ENCODE results near the gene TENM4.

TENM4 gene

DNA sequence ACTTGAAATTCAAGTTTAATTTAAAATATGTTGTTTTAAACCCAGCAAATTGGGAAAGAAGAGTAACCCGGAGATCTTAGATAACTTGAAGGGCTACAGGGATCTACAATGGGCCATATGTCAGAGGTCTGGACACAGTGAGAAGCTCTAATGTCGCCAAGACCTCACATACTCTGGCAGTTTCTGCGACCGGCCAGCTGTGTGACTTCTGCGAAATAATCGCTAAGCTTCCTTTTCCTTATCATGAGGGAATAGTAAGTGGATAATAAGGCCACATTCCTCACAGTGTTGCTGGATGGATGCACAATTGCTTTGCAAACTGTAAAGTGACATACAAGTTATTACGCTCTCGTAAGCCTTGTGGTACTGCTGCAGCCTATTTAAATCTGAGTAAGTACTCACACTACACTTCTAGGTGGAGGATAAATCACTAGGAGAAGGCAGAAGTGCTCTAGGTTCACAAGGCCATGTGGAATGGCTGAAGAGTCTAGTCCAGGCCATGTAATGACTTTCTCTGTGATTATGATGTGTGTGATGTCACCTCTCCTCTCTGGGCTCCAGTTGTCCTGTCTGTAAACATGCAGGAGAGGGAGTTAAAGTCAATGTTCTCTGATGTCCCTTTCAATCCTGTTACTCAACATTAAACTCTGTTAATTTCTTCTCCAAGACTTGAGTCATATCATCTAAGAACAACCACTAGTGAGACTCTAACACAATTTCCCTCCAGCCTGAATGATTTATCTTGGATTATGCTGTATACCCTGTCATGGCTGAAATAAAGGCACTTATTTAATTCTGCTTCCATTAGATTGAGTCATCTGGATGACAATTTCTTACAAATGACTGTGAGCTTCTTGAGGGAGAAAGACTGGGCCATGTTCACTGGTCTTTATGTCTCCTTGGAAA is 673.5 kb downstream of the TENM4 start:
- DNase-seq (ENCODE audit: low spot score) = no peak
- no peak overlapping the region for H3K27ac ChIP-seq
- TF ChIP-seq, protein P1, sequence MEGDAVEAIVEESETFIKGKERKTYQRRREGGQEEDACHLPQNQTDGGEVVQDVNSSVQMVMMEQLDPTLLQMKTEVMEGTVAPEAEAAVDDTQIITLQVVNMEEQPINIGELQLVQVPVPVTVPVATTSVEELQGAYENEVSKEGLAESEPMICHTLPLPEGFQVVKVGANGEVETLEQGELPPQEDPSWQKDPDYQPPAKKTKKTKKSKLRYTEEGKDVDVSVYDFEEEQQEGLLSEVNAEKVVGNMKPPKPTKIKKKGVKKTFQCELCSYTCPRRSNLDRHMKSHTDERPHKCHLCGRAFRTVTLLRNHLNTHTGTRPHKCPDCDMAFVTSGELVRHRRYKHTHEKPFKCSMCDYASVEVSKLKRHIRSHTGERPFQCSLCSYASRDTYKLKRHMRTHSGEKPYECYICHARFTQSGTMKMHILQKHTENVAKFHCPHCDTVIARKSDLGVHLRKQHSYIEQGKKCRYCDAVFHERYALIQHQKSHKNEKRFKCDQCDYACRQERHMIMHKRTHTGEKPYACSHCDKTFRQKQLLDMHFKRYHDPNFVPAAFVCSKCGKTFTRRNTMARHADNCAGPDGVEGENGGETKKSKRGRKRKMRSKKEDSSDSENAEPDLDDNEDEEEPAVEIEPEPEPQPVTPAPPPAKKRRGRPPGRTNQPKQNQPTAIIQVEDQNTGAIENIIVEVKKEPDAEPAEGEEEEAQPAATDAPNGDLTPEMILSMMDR (IDR thresholded peaks at IDR 0.05) = no peak
- H3K4me3 ChIP-seq = no peak overlapping the region

DNA sequence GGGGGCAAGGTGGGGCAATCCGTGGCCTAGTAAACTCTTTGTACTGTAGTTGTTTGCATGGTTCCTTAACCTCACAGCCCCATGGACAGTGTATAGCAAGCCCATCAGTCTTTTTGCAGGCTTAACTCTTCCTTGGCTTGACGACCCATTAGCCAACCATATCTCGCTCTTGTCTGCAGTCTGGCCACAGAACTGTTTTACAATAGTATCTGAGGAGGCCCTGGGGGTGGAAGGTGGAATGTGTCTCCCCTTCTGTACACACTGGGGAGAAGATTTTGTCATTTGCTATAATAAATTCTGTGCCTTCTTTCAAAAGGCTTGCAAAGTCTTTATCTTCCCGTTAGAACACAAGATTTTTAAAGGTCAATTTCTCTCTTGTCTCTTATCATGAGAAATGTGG is 675.9 kb downstream of the TENM4 start:
- no peak for DNase-seq (ENCODE audit: low spot score)
- Histone ChIP-seq H3K27ac (no peak overlapping the region), H3K4me3 (no peak overlapping the region)
- TF ChIP-seq, protein P1 (IDR thresholded peaks at IDR 0.05) = no peak

DNA sequence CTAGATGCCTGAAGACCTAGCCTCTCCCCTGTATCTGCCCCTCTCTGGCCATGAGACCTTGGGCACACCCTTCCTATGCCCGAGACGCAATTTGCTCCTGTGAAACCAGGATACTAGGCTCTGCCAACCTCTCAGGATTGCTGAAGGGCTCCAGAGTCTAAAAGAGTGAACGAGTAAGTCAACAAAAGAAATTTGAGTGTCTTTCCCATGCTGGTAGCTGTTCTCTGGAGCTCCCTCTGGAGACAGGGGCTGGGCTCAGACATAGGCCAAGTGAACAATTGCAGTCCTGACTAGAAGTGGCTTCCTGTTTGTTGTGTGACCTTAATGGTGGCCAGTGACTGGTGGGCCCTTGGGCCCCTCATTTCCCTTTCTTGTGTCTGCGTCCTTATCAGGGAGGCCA is 677.2 kb downstream of the TENM4 start:
- TF ChIP-seq, protein P1 (IDR thresholded peaks at IDR 0.05) = no peak
- no peak for DNase-seq (ENCODE audit: low spot score)
- H3K27ac ChIP-seq = no peak overlapping the region
- no peak overlapping the region for H3K4me3 ChIP-seq

DNA sequence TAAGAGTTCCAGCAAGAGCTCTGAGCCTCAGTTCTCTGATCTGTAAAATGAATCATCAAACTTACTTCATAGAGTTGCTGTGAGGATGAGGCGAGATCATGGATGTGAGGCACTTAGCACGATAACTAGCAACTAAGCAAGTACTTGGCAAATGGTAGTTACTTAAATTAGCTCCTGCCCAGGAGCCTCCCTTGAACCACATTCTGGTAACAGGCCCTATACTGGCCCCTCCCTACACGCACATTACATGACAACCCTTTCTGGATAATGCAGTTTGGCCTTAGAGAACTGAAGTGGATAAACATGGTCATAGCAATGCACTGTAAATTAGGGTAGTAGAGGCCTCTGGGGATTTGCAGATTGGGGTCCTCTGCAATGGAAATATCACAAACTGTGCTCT is 678.7 kb downstream of the TENM4 start:
- TF ChIP-seq, protein P1 (IDR thresholded peaks at IDR 0.05) = no peak
- H3K4me3 ChIP-seq = no peak overlapping the region
- no peak for DNase-seq (ENCODE audit: low spot score)
- no peak overlapping the region for H3K27ac ChIP-seq

DNA sequence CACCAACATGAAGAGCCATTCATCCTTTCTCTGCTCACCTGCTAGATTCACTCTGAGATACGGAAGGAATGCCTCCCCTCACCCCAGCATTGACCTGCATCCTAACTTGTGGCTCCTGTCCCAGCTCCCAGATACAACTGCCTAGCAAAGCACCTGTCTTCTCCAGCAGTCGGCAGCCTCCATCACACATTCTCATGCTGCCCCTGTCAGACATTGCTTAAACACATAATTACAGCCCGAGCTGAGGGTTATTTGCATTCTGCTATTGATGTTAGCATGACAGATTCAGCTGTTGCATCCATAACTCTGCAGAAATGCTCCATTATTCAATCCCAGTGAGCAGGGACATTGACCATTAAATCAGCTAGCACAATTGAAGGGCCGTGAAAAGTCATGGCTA is 681.8 kb downstream of the TENM4 start:
- no peak for DNase-seq (ENCODE audit: low spot score)
- Histone ChIP-seq H3K4me3 (no peak overlapping the region), H3K27ac (no peak overlapping the region)
- TF ChIP-seq, protein P1 (IDR thresholded peaks at IDR 0.05) = no peak

DNA sequence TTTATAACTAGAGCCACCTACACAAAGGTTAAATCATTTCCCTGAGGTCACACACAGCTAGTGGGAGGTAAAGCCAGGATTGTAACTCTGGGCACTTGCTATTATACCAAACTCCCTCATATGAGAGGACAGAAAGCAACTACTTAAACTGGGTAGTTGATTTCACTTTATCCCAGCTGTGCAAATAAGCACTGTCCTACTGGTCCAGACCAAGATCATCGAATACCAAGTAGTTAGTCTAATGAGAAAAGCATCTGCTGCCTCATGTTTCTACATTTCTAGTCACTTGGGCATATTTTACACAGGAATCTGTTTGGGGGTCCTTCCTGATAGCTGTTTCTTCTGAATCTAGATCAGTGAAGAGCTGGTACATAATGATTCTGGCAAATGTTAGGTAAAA is 687.5 kb downstream of the TENM4 start:
- no peak for DNase-seq (ENCODE audit: low spot score)
- H3K4me3 ChIP-seq = no peak overlapping the region
- H3K27ac ChIP-seq = no peak overlapping the region
- TF ChIP-seq, protein P1 (IDR thresholded peaks at IDR 0.05) = no peak

DNA sequence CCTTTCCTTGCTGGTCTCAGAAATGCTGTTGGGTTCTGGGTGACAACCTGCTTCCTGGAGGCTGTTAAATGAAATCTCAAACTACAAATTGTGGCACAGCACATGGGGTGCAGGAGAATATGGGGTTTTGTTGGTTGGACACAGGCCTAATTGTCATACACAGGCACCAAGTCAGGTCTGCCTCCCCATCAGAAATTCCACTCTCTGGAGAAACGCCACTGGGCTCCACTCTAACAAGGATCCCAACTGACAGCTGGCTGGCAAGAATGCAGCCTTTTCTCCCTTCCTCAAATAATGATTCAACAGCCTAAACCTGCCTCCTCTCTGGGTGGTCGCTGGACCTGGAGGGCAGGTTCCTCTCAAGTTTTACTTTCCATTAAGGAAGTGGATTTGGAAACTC is 688.3 kb downstream of the TENM4 start:
- TF ChIP-seq, protein P1 (IDR thresholded peaks at IDR 0.05) = no peak
- no peak for DNase-seq (ENCODE audit: low spot score)
- no peak overlapping the region for H3K4me3 ChIP-seq

More for the DNA sequence above, 688.3 kb downstream of the TENM4 start:
- no peak overlapping the region for H3K27ac ChIP-seq
